GM23248 (cell line): ENCODE results near the gene BPIFB3.

Source experiments
- EZH2 ChIP-seq: fragments of 200-600 bp; sonication (generic); IDR thresholded peaks from 2 replicates; pipeline ENCODE4 v1.6.1; 2018; ENCODE audit warnings: antibody characterized with exemption, mild to moderate bottlenecking; ENCODE audit not compliant: insufficient read depth, poor library complexity, severe bottlenecking
- EZH2phosphoT487 ChIP-seq: fragments of 200-600 bp; sonication (generic); IDR thresholded peaks from 2 replicates; pipeline ENCODE4 v1.6.1; 2018; ENCODE audit warnings: antibody characterized with exemption, moderate library complexity, mild to moderate bottlenecking, low read depth; ENCODE audit not compliant: insufficient read depth

DNA sequence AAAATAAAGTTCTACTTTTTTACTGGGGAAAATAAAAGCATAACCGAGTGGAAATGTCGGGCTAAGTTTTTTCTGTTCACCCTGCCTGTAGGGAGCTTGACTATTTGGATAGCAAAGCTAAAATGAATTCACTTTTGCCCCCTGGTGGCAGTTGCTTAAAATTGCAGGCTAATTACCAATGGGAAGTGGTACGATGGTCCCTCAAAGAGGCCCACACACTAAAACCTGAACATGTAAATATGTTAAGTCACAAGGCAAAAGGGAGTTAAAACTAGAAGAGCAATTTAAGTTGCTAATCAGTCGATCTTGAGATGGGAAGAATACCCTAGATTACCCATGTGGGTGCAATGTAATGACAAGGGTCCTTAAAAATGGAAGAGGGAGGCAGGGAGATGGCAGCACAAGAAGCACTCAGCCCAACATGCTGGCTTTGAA, 48.6 kb upstream of the BPIFB3 start:
- TF ChIP-seq EZH2phosphoT487 = no peak
- no peak for TF ChIP-seq EZH2
